HG03378 (cell line): ENCODE results near the gene DCUN1D2.

Experiments
- ATAC-seq: cut with Tn5 transposase; IDR thresholded peaks from one replicate; pipeline ENCODE4 v1.9.1; 2021; ENCODE audit warnings: mild to moderate bottlenecking, moderate library complexity; ENCODE audit not compliant: unreplicated experiment

The DCUN1D2 gene

DNA sequence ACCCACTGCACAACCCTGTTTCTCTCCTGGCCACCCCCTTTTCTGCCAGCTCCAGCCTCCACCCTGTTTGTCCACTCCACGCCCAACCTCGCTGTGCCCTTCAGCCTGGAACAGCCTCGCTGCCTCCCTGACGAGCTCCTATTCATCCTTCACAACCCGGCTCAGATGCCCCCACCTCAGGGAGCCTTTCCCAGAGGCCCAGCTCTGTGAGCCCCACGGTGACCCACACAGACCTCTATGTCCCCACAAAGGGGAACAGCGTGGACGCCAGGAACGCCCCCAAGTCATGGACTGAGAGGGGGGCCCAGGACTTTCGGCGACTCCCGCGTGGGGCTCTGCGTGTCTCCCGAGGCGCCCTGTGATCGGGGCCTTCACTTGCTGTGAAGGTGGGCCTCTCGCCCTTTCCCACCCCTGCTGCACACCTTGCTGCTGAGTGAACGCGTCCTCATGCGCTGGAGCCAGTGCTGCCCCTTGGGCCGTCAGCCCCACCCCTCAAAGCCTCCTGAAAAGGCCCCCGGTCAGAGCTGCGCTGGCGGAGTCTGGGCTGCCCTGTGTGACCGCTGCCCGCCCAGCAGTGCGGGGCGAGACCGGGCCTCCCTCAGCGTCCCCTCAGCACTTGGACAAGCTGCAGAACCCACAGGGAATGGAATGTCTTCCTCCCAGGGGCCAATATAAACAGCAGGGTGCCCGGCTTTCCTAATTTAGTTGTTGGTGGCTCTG lies 77.2 kb downstream of the DCUN1D2 start:
- no peak for ATAC-seq

DNA sequence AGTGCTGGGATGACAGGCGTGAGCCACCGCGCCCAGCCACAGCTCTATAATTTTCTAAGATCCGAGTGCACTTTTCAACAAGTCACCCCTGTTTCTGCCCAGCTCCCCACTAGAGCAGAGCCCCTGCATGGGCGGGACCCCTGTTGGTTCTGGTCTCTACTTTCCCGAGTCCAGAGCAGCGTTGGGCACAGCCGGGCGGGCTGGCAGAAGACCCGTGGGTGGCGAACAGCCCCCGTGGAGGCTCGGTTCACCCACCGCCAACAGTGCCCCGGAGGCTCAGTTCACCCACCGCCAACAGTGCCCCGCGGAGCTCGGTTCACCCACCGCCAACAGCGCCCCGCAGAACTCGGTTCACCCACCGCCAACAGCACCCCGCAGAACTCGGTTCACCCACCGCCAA lies 78.1 kb downstream of the DCUN1D2 start:
- ATAC-seq, result no peak

DNA sequence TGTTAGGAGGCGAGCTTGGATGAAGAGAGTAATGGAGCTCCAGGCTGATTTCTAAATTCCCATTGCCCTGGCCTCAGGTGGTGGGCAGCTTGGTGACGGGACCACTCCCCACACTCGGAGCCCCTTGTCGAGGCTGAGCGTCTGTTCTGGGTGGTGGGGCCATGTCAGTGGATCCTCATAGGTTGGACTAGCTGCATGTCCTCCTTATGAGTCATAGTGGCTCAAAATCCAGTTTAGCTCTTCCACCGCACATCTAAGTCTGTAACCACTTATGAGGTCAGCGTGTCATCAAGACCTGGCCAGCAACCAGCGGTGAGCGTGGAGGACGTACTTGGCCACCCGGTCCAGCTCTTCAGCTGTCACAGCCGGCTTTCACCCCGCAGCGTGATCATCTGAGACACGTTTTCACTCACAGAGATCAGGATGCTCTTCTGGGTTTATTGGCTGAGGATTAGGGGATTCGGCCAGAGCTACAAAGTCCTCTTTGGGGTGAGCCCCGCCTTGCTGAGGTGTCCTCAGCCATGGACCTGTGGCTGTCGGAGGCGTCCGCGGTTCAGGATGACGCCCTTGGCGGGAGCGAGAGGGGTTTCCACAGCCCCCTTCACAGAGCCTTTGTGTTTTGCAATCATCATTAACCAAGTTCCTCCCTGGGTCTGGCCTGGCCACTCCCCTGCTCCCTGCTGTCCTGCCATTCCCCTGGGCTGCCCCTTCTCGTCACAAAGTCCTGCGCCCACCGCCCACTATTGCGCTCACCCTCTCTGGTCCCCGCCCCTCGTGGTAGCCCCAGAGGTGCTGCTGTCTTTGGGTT lies 79.1 kb downstream of the DCUN1D2 start:
- no peak for ATAC-seq

DNA sequence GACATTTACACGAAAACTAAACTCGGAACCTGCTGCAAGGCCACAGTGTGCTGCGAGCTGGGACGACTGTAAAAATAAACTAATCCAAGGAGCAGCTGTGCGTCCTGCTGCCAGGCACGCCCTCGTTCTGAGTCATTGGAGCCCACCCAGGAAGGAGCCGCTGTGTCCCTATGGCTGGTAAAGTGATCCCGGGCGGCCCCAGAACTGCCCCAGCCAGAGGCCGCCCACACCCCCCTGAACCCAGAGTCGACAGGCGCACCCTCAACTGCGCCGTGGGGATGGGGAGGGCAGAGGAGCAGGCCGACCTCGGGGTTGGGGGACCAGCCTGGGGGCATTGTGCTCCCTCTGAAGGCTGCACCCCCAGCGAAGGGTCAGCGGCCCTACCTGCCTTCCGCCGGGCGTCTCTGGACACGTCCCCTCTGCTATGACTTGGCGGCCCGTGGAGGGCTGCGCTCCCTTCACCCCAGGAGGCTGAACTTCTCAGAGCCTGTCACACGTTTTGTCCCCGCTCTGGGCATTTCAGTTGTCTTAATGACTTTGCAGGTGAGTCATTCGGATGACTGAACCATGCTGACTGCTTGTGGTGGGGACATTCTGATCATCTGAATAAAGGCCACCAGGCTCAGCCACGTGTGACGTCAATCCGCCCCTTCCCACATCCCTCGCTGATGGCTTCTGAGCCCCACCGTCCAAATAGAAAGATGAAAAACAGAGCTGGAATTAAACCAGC lies 79.9 kb downstream of the DCUN1D2 start:
- no peak for ATAC-seq

DNA sequence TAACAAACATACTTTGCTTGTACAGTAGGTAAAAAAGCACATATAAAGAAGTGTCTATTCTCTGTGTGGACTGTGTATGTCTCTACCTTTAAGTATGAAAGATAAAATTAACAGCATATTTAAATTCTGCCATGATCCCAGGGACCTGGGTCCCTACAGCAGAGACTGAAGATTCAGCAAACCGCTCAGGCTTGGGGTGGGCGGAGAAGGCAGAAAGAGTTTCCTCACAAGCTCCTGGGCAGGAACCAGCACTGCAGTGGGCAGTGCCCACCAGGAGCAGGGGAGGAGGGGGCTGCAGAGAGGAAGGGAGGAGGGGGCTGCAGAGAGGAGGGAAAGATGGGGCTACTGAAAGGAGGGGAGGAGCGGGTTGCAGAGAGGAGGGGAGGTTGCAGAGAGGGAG lies 81.9 kb downstream of the DCUN1D2 start:
- no peak for ATAC-seq

DNA sequence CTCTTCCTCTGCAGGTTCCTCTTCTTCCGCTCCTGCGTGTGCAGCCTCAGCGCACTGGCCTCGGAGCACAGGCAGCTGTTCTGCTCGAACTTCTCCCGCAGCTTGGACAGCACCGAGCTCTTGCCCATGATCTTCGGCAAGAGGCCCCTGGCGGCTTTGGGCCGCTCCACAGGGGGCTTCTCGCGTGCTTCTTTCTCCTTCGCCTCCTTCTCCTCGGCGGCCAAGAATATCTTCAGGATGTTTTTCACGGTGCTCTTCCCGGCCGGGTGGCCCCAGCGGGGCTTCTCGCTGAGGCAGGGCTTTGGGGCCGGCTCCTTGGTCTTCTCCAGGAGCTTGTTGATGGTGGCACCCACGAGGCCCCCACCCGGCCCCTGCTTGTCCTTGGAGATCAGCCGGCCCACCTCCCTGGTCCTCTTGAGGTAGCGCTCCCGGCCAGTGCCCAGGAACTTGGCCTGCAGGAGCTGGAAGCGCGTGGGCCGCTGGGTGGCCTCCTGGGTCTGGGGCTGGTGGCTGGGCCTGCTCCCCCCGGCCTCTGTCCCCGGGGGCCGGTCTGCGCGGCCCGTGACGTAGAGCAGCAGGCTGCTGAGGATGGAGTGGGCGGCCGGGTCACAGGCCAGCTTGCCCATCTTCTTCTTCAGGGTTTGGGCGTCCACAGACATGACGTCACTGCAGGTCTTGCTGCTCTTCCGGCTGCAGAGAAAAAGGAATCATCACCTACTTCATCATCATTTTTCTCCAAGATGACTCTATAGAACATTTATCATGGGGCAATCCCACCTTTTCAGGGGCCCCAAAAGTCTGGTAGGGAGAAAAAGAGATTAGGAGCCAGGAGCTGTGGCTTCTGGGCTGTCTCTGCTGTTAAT lies 82.7 kb downstream of the DCUN1D2 start:
- ATAC-seq, result no peak

DNA sequence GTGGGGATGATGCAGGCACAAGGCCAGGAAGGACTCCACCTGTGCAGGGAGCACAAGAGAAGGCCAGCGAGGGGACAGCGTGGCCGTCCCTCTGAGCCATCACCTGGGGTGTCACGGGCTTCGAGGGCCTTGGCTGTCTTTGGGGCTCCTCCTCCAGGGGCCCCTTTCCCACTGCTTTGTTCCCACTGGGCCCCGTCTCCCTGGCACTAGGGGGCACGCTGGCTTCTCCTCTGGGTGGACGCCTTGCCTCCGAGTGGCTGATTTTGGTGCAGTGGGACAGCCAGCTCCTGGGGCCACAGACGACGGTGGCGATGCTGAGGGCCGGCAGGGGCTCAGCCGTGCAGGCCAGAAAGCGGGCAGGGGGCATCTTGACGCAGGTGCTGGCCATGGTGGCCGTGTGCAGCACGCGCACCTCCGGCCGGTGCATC lies 83.4 kb downstream of the DCUN1D2 start:
- ATAC-seq, result no peak

DNA sequence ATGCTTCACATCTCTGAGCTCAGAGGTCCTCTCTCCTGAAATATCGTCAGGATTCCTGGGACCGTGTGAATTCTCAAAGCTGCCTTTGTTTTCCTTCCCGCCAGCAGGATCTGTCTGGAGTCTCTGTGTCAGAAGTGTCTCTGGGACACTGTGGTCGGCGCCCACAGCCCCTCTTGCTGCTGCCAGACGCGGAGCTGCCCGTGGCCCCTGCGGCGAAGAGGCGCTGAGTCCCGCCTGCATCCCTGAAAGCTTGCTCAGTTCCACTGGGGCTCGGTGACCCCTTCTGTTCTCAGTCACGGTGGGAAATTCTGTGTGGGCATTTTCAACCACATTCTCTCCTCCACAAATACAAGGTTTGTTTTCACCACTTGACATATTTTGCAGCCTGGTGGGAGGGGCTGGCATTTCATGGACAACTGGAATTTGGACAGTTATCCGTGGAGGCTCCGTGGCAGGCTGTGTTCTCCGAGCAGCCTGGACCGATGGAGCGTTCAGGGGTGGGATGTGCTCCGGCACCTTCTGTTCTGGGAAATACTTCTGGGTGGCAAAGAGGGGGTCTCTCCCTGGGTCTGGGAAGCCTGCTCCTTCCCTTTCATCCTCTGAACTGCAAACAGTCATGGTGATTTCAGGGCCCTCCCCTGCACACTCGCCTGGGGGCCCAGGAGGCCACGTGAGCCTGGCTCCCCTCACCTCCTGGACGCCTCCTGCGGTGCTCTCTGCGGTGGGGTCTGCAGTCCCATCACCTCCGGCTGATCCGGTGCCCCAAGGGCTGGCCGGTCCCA lies 84.0 kb downstream of the DCUN1D2 start:
- ATAC-seq, result no peak
